Coronary artery (tissue), 2 donors: ENCODE measurements around the gene ERG28.
A peak's percentile ranks its signal among the peaks of the same experiment; 100 is the strongest.

ENCODE experiments used
- DNase-seq: peaks from one replicate; pipeline ENCODE4 v3.0.0-alpha.2; 2017; ENCODE audit warnings: low spot score
- H3K27ac ChIP-seq, 2 donors: fragments of 200-600 bp; sonication (generic); one replicate each; pipeline ENCODE4 v1.5.1; 2016 to 2019
- H3K4me3 ChIP-seq: fragments of 200-600 bp; sonication (generic); 2 replicates; pipeline ENCODE4 v1.5.1; 2016; ENCODE audit warnings: mild to moderate bottlenecking, moderate library complexity
- CTCF ChIP-seq: fragments of 200-600 bp; sonication (generic); IDR thresholded peaks from one replicate; pipeline ENCODE4 v1.5.1; 2019; ENCODE audit warnings: antibody characterized with exemption

The ERG28 gene

GRCh38 chr14:75610834-75611233 lies 49.8 kb downstream of the ERG28 start:
- DNase-seq, result no peak
- peak overlapping the region in 1 of 2 donors; percentile 46 for H3K27ac ChIP-seq
- TF ChIP-seq CTCF, result no peak

GRCh38 chr14:75609606-75610475 lies 50.8 kb downstream of the ERG28 start:
- H3K27ac ChIP-seq, result peak overlapping the region in 1 of 2 donors; percentile 53
- DNase-seq, result no peak
- no peak for TF ChIP-seq CTCF
- H3K4me3 ChIP-seq, result no peak overlapping the region

More at GRCh38 chr14:75610834-75611233, 49.8 kb downstream of the ERG28 start:
- H3K4me3 ChIP-seq, result no peak overlapping the region

GRCh38 chr14:75609116-75609515 lies 51.6 kb downstream of the ERG28 start:
- no peak for DNase-seq
- no peak overlapping the region for H3K4me3 ChIP-seq
- H3K27ac ChIP-seq, result no peak overlapping the region
- no peak for TF ChIP-seq CTCF

- TF ChIP-seq CTCF, result no peak
- DNase-seq, result no peak
- no peak overlapping the region for H3K27ac ChIP-seq
- H3K4me3 ChIP-seq, result no peak overlapping the region
These were observed 52.6 kb downstream of the ERG28 start for GRCh38 chr14:75607842-75608640.

- DNase-seq, result no peak
- H3K27ac ChIP-seq, result no peak overlapping the region
- H3K4me3 ChIP-seq, result no peak overlapping the region
- TF ChIP-seq CTCF, result no peak
These were observed 53.6 kb downstream of the ERG28 start for GRCh38 chr14:75607044-75607443.

- peak overlapping the region in 1 of 2 donors; percentile 26 for H3K27ac ChIP-seq
These were observed 54.8 kb downstream of the ERG28 start for GRCh38 chr14:75605916-75606315.

More at GRCh38 chr14:75605916-75606315, 54.8 kb downstream of the ERG28 start:
- peak overlapping the region; percentile 11 for H3K4me3 ChIP-seq
- TF ChIP-seq CTCF, result no peak
- no peak for DNase-seq
